ENCODE results near the gene EEF2KMT. TPM values are rescaled to one million over a fixed set of nuclear protein-coding genes. Genes with fewer than 3 reads are reported as not detected.

The EEF2KMT gene
- total and polyA plus RNA-seq, 2 of the 13 experiments (the other 11 are each of a cell fraction or from before 2014, with no cell fraction given) = 10.7 to 26.9 TPM

DNA sequence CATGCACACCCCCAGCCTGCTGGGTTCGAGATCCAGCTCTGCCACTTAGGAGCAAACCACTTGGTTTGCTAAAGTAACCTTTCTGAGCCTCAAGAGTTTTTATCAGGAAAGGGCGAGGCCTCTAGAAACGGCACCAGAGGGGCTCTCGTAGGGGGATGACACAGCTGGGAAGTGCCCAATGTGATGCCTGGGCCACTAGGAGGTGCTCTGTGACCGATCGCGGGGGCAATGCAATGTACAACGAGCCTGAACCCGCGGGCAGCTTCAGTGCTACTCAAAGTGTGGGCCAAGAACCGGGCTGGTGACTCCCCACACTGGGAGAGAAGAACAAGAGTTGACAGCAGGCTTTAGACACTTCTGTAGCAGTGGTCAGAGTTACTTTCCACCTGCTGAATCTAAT, 41.2 kb downstream of the EEF2KMT start (continued):
- TF ChIP-seq, protein P1, sequence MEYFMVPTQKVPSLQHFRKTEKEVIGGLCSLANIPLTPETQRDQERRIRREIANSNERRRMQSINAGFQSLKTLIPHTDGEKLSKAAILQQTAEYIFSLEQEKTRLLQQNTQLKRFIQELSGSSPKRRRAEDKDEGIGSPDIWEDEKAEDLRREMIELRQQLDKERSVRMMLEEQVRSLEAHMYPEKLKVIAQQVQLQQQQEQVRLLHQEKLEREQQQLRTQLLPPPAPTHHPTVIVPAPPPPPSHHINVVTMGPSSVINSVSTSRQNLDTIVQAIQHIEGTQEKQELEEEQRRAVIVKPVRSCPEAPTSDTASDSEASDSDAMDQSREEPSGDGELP (IDR thresholded peaks at IDR 0.05; ENCODE audit: borderline replicate concordance, low read depth) = peak; percentile 62; the same call in 1 of the 2 replicates
- no peak for TF ChIP-seq ZNF703 (CRISPR knock-in tag; IDR thresholded peaks at IDR 0.05; ENCODE audit: borderline replicate concordance)
- TF ChIP-seq MBNL3 (CRISPR knock-in tag; conservative IDR thresholded peaks at IDR 0.05) = no peak
- TF ChIP-seq, protein P2, sequence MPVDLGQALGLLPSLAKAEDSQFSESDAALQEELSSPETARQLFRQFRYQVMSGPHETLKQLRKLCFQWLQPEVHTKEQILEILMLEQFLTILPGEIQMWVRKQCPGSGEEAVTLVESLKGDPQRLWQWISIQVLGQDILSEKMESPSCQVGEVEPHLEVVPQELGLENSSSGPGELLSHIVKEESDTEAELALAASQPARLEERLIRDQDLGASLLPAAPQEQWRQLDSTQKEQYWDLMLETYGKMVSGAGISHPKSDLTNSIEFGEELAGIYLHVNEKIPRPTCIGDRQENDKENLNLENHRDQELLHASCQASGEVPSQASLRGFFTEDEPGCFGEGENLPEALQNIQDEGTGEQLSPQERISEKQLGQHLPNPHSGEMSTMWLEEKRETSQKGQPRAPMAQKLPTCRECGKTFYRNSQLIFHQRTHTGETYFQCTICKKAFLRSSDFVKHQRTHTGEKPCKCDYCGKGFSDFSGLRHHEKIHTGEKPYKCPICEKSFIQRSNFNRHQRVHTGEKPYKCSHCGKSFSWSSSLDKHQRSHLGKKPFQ (CRISPR knock-in tag; IDR thresholded peaks at IDR 0.05; ENCODE audit: insufficient replicate concordance) = no peak
- TF ChIP-seq, protein P3, sequence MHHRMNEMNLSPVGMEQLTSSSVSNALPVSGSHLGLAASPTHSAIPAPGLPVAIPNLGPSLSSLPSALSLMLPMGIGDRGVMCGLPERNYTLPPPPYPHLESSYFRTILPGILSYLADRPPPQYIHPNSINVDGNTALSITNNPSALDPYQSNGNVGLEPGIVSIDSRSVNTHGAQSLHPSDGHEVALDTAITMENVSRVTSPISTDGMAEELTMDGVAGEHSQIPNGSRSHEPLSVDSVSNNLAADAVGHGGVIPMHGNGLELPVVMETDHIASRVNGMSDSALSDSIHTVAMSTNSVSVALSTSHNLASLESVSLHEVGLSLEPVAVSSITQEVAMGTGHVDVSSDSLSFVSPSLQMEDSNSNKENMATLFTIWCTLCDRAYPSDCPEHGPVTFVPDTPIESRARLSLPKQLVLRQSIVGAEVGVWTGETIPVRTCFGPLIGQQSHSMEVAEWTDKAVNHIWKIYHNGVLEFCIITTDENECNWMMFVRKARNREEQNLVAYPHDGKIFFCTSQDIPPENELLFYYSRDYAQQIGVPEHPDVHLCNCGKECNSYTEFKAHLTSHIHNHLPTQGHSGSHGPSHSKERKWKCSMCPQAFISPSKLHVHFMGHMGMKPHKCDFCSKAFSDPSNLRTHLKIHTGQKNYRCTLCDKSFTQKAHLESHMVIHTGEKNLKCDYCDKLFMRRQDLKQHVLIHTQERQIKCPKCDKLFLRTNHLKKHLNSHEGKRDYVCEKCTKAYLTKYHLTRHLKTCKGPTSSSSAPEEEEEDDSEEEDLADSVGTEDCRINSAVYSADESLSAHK (CRISPR knock-in tag; IDR thresholded peaks at IDR 0.05; ENCODE audit: borderline replicate concordance) = no peak
- TF ChIP-seq HOXA5 (CRISPR knock-in tag; IDR thresholded peaks at IDR 0.05) = peak; percentile 36; the same call in 1 of the 2 replicates
- TF ChIP-seq, protein P4, sequence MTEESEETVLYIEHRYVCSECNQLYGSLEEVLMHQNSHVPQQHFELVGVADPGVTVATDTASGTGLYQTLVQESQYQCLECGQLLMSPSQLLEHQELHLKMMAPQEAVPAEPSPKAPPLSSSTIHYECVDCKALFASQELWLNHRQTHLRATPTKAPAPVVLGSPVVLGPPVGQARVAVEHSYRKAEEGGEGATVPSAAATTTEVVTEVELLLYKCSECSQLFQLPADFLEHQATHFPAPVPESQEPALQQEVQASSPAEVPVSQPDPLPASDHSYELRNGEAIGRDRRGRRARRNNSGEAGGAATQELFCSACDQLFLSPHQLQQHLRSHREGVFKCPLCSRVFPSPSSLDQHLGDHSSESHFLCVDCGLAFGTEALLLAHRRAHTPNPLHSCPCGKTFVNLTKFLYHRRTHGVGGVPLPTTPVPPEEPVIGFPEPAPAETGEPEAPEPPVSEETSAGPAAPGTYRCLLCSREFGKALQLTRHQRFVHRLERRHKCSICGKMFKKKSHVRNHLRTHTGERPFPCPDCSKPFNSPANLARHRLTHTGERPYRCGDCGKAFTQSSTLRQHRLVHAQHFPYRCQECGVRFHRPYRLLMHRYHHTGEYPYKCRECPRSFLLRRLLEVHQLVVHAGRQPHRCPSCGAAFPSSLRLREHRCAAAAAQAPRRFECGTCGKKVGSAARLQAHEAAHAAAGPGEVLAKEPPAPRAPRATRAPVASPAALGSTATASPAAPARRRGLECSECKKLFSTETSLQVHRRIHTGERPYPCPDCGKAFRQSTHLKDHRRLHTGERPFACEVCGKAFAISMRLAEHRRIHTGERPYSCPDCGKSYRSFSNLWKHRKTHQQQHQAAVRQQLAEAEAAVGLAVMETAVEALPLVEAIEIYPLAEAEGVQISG (CRISPR knock-in tag; IDR thresholded peaks at IDR 0.05) = peak; percentile 51; the same call in 1 of the 2 replicates
- TF ChIP-seq, protein P5, sequence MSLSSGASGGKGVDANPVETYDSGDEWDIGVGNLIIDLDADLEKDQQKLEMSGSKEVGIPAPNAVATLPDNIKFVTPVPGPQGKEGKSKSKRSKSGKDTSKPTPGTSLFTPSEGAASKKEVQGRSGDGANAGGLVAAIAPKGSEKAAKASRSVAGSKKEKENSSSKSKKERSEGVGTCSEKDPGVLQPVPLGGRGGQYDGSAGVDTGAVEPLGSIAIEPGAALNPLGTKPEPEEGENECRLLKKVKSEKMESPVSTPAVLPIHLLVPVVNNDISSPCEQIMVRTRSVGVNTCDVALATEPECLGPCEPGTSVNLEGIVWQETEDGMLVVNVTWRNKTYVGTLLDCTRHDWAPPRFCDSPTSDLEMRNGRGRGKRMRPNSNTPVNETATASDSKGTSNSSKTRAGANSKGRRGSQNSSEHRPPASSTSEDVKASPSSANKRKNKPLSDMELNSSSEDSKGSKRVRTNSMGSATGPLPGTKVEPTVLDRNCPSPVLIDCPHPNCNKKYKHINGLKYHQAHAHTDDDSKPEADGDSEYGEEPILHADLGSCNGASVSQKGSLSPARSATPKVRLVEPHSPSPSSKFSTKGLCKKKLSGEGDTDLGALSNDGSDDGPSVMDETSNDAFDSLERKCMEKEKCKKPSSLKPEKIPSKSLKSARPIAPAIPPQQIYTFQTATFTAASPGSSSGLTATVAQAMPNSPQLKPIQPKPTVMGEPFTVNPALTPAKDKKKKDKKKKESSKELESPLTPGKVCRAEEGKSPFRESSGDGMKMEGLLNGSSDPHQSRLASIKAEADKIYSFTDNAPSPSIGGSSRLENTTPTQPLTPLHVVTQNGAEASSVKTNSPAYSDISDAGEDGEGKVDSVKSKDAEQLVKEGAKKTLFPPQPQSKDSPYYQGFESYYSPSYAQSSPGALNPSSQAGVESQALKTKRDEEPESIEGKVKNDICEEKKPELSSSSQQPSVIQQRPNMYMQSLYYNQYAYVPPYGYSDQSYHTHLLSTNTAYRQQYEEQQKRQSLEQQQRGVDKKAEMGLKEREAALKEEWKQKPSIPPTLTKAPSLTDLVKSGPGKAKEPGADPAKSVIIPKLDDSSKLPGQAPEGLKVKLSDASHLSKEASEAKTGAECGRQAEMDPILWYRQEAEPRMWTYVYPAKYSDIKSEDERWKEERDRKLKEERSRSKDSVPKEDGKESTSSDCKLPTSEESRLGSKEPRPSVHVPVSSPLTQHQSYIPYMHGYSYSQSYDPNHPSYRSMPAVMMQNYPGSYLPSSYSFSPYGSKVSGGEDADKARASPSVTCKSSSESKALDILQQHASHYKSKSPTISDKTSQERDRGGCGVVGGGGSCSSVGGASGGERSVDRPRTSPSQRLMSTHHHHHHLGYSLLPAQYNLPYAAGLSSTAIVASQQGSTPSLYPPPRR (CRISPR knock-in tag; IDR thresholded peaks at IDR 0.05; ENCODE audit: borderline replicate concordance) = no peak
- TF ChIP-seq TP53 (CRISPR knock-in tag; conservative IDR thresholded peaks at IDR 0.05) = 0 out of 2 replicates have a peak, but pooled peaks have one; percentile 45
- TF ChIP-seq HES4 (CRISPR knock-in tag; IDR thresholded peaks at IDR 0.05; ENCODE audit: borderline replicate concordance) = no peak
- no peak for TF ChIP-seq FOXK2 (IDR thresholded peaks at IDR 0.05)
- peak; percentile 34 for TF ChIP-seq TEAD3 (CRISPR knock-in tag; optimal IDR thresholded peaks at IDR 0.05; ENCODE audit: borderline replicate concordance)
- TF ChIP-seq MEF2D (CRISPR knock-in tag; IDR thresholded peaks at IDR 0.05) = 0 out of 2 replicates have a peak, but pooled peaks have one; percentile 35
- TF ChIP-seq, protein P6, sequence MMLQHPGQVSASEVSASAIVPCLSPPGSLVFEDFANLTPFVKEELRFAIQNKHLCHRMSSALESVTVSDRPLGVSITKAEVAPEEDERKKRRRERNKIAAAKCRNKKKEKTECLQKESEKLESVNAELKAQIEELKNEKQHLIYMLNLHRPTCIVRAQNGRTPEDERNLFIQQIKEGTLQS (CRISPR knock-in tag; IDR thresholded peaks at IDR 0.05) = no peak
